Endothelial cell of umbilical vein (primary cell): ENCODE measurements around the gene FUT7.

Experiments used
- GATA2 ChIP-seq: IDR thresholded peaks from 2 replicates; pipeline ENCODE4 v1.7.0; 2011; ENCODE audit warnings: low read depth, mild to moderate bottlenecking, moderate library complexity, mixed read lengths, low read length; ENCODE audit not compliant: insufficient read length, insufficient read depth
- POLR2A ChIP-seq: IDR thresholded peaks from 2 replicates; pipeline ENCODE4 v1.6.1; 2012; ENCODE audit warnings: low read depth, mild to moderate bottlenecking, control low read depth, low read length
- POLR2AphosphoS5 ChIP-seq: IDR thresholded peaks from 2 replicates; pipeline ENCODE4 v1.6.1; 2012; ENCODE audit warnings: low read depth, mild to moderate bottlenecking, control low read depth, low read length, moderate library complexity; ENCODE audit not compliant: insufficient read depth

GRCh38 chr9:137044502-137045177 is 12.8 kb upstream of the FUT7 start:
- no peak for TF ChIP-seq GATA2
- no peak for TF ChIP-seq POLR2AphosphoS5
- no peak for TF ChIP-seq POLR2A
